Esophagus muscularis mucosa (tissue), 4 donors: ENCODE data around the gene ZNF423. TPM values are rescaled to one million over a fixed set of nuclear protein-coding genes. Genes with fewer than 3 reads are reported as not detected.

ENCODE experiments used
- DNase-seq: peaks from one replicate; pipeline ENCODE4 v3.0.0-alpha.2; 2017; ENCODE audit errors: extremely low spot score
- H3K27ac ChIP-seq, 4 donors: fragments of 200-600 bp; sonication (generic); replicated peaks in 1 of 4; 1 replicate in 3 of 4; 2 replicates in 1 of 4; pipeline ENCODE4 v1.5.1; 2016 to 2019; ENCODE audit warnings: mild to moderate bottlenecking in 1 of 4
- H3K27me3 ChIP-seq, 4 donors: fragments of 200-600 bp; sonication (generic); one replicate each; pipeline versions ENCODE4 v1.5.1 to v1.6.0; 2016 to 2019
- H3K36me3 ChIP-seq, 4 donors: fragments of 200-600 bp; sonication (generic); one replicate each; pipeline ENCODE4 v1.5.1; 2016 to 2019
- H3K4me1 ChIP-seq, 4 donors: fragments of 200-600 bp; sonication (generic); one replicate each; pipeline ENCODE4 v1.5.1; 2016 to 2019
- H3K4me3 ChIP-seq, 4 donors: fragments of 200-600 bp; sonication (generic); 1 replicate in 2 of 4; 2 replicates in 2 of 4; pipeline ENCODE4 v1.5.1; 2016 to 2019; ENCODE audit warnings: mild to moderate bottlenecking in 4 of 4, moderate library complexity in 1 of 4
- H3K9me3 ChIP-seq, 4 donors: fragments of 200-600 bp; sonication (generic); 1 replicate in 3 of 4; 2 replicates in 1 of 4; pipeline ENCODE4 v1.5.1; 2016 to 2019
- EP300 ChIP-seq: sonication (generic); formaldehyde crosslinking; IDR thresholded peaks from one replicate; pipeline ENCODE4 v1.6.1; 2017; ENCODE audit warnings: antibody characterized with exemption
- POLR2A ChIP-seq: fragments of 450-650 bp; IDR thresholded peaks from one replicate; pipeline ENCODE4 v1.6.1; 2017; ENCODE audit warnings: antibody characterized with exemption, moderate library complexity, mild to moderate bottlenecking, low read depth
- POLR2AphosphoS5 ChIP-seq, 2 donors: sonication (generic); formaldehyde crosslinking; IDR thresholded peaks; one replicate each; pipeline ENCODE4 v1.6.1; 2017; ENCODE audit warnings: antibody characterized with exemption in 2 of 2
- WGBS: methylation state at CpG from one replicate; pipeline ENCODE4 v1.1.5; 2018; 5-methylcytosine and 5-hydroxymethylcytosine counted together
- intact Hi-C: fragments of 100-400 bp; cut with DNase I; formaldehyde crosslinking; loops from one replicate; pipeline ENCODE4 v1.15.1; 2023
- total RNA-seq, 4 donors: library from RNA; depleted of rRNA; stranded (reverse); fragments of >200 nt; gene quantifications; one replicate each; pipeline versions ENCODE4 v1.1.0 to v1.2.1, GENCODE V29; 2016
- TF ChIP-seq, protein P1 (sequence below), 3 experiments: fragments of 200-600 bp in 2 of 3; fragments of 450-650 bp in 1 of 3; sonication (generic) in 2 of 3; IDR thresholded peaks; one replicate each; pipeline ENCODE4 v1.5.1; 2017 to 2019; ENCODE audit warnings: antibody characterized with exemption in 3 of 3, mild to moderate bottlenecking in 2 of 3, moderate library complexity in 1 of 3

Gene ZNF423
- total RNA-seq, 4 donors from 2014 or later: 8.7 to 22.5 (median 10.3) TPM

DNA sequence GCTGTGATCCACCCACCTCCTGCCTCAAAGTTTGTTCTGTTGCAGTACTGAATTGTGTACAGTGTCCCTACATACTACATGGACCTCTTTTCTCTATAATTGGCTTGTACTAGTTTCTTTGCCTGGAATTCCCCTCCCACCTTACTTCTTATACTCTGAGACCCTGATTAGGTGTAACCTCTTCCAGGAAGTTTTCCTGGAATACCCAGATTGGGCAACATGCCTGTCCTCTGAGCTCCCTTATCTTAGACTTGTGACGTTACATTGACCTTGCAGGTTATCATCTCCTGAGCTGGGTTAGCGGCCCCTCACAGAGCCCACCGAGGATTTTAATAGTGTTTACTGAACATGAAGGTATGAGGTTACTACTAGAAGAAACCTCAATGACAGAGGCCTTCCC lies 237.0 kb downstream of the ZNF423 start:
- Histone ChIP-seq H3K9me3 (no peaks in the 10 kb centered on the region), H3K27ac (no peak overlapping the region), H3K36me3 (no peaks in the 10 kb centered on the region), H3K4me3 (no peak overlapping the region), H3K27me3 (no peaks in the 10 kb centered on the region), H3K4me1 (peaks cover 21 to 24% (median 23%) of the 10 kb centered on the region in 4 donors)
- 84% methylated on average over 3 of the region's 3 CpGs for WGBS
- DNase-seq: no peak
- intact Hi-C loops: loop anchor here (10.0 kb wide), 1 partner anchor 136 kb away; no protein-coding TSS in a partner anchor
- TF ChIP-seq POLR2AphosphoS5 (IDR thresholded peaks at IDR 0.05) (no peak), POLR2A (no peak), EP300 (no peak)
- TF ChIP-seq, protein P1, sequence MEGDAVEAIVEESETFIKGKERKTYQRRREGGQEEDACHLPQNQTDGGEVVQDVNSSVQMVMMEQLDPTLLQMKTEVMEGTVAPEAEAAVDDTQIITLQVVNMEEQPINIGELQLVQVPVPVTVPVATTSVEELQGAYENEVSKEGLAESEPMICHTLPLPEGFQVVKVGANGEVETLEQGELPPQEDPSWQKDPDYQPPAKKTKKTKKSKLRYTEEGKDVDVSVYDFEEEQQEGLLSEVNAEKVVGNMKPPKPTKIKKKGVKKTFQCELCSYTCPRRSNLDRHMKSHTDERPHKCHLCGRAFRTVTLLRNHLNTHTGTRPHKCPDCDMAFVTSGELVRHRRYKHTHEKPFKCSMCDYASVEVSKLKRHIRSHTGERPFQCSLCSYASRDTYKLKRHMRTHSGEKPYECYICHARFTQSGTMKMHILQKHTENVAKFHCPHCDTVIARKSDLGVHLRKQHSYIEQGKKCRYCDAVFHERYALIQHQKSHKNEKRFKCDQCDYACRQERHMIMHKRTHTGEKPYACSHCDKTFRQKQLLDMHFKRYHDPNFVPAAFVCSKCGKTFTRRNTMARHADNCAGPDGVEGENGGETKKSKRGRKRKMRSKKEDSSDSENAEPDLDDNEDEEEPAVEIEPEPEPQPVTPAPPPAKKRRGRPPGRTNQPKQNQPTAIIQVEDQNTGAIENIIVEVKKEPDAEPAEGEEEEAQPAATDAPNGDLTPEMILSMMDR (IDR thresholded peaks at IDR 0.05): no peak

DNA sequence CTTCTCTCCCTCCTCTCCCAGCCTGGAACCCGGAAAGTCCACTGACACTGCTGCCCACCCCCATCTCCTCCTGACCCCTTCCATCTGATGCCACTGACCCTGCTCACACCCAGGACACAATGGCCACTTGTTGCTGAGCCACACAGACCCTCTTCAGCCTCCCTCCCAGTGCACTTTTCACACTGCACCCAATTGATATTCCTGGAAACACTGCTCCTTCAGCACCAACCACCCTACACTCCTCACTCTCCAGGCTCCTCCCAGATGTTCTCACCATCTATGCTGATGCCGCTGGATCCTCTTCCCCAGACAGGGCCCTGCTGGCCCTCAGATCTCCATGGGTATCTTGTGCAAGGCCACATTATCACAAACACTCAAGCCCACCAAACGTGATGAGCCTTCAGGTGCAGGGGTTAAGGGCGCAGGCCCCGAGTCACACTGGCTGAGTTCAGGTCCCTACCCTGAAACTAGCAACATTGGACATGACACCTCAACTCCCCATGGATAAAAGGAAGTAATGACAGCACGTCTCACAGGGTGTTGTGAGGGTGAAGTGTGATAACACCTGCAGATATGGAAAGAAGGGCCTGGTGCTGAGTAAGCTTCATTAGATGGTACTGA lies 238.1 kb downstream of the ZNF423 start:
- intact Hi-C loops: loop anchor here (10.0 kb wide), 1 partner anchor 137 kb away; no protein-coding TSS in a partner anchor
- Histone ChIP-seq H3K27ac (no peak overlapping the region), H3K36me3 (no peaks in the 10 kb centered on the region), H3K9me3 (no peaks in the 10 kb centered on the region), H3K4me3 (no peak overlapping the region), H3K4me1 (peaks cover 21 to 24% (median 23%) of the 10 kb centered on the region in 4 donors), H3K27me3 (no peaks in the 10 kb centered on the region)
- TF ChIP-seq POLR2AphosphoS5 (IDR thresholded peaks at IDR 0.05) (no peak), POLR2A (no peak)
- 97% methylated on average over 6 of the region's 6 CpGs for WGBS
- DNase-seq: no peak

DNA sequence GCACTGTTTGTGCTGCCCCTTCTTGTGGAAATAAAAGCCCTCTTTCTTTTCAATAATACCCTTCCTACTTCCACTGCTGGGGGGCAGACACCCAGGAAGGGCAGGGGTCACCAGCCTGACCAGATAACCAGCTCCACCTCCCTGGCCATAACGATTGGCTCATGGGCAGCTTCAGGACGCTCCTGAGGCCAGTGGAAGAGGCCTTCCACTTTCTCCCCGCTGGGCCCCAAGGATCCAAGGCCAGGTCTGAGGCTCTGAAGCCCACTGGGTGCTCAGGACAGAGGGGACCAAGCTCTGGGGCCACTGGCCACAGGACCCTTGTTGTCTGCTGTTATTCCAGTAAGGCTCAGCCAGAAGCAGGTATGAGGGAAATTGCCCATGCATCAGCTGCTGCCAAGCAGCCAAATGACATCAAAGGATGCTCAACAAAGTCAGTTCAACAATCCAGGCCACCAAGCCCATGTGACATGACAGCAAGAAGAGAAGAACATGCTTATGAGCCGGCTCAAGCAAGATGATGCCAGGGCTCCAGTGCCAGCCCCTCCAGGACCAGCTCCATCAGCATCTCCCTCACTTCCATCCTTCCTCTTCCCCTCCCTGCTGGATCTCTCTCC lies 238.8 kb downstream of the ZNF423 start:
- DNase-seq: no peak
- Histone ChIP-seq H3K36me3 (no peaks in the 10 kb centered on the region), H3K27ac (no peak overlapping the region), H3K9me3 (no peaks in the 10 kb centered on the region), H3K27me3 (no peaks in the 10 kb centered on the region), H3K4me3 (no peak overlapping the region), H3K4me1 (peaks cover 21 to 24% (median 23%) of the 10 kb centered on the region in 4 donors)
- intact Hi-C loops: loop anchor here (10.0 kb wide), 1 partner anchor 138 kb away; no protein-coding TSS in a partner anchor
- TF ChIP-seq POLR2AphosphoS5 (IDR thresholded peaks at IDR 0.05): no peak
- TF ChIP-seq POLR2A: no peak
- TF ChIP-seq EP300: no peak
- TF ChIP-seq, protein P1 (IDR thresholded peaks at IDR 0.05): no peak
- 88% methylated on average over 4 of the region's 4 CpGs for WGBS

GRCh38 chr16:49615576-49615975 lies 240.3 kb downstream of the ZNF423 start:
- intact Hi-C loops: loop anchor here (10.0 kb wide), 1 partner anchor 139 kb away; no protein-coding TSS in a partner anchor

DNA sequence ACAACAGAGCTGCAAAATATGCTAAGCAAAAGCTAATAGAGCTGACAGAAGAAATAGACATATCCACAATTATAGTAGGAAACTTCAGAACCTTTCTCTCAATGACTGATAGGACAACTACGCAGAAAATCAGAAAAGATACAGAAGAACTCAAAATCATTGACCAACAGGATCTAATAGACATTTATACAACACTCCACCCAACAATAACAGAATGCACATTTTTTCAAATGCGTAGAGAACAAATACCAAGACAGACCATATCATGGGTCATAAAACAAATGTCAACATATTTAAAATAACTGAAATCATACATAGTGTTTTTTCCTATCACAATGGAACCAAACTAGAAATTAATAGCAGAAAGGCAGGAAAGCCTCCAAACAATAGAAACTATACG lies 244.9 kb downstream of the ZNF423 start:
- Histone ChIP-seq H3K27me3 (no peaks in the 10 kb centered on the region), H3K4me3 (no peak overlapping the region), H3K9me3 (no peaks in the 10 kb centered on the region), H3K36me3 (no peaks in the 10 kb centered on the region), H3K27ac (no peak overlapping the region), H3K4me1 (peaks cover 0 to 9% (median 0%) of the 10 kb centered on the region in 4 donors)
- TF ChIP-seq EP300 (no peak), POLR2AphosphoS5 (IDR thresholded peaks at IDR 0.05) (no peak), POLR2A (no peak)
- TF ChIP-seq, protein P1 (IDR thresholded peaks at IDR 0.05): no peak
- 92% methylated on average over 3 of the region's 3 CpGs for WGBS
- DNase-seq: no peak
- intact Hi-C loops: loop anchor here (10.0 kb wide), 1 partner anchor 144 kb away; no protein-coding TSS in a partner anchor

More at GRCh38 chr16:49615576-49615975, 240.3 kb downstream of the ZNF423 start:
- peaks cover 12 to 13% (median 13%) of the 10 kb centered on the region in 4 donors for H3K4me1 ChIP-seq
- H3K36me3 ChIP-seq: no peaks in the 10 kb centered on the region
- no peak overlapping the region for H3K27ac ChIP-seq
- no peak for DNase-seq
- TF ChIP-seq POLR2A (no peak), EP300 (no peak), POLR2AphosphoS5 (IDR thresholded peaks at IDR 0.05) (no peak)
- TF ChIP-seq, protein P1 (IDR thresholded peaks at IDR 0.05): no peak
- no peak overlapping the region for H3K4me3 ChIP-seq
- H3K9me3 ChIP-seq: no peaks in the 10 kb centered on the region
- WGBS: 87% methylated on average over 8 of the region's 8 CpGs
- H3K27me3 ChIP-seq: no peaks in the 10 kb centered on the region
